ENCODE data around the gene RGSL1. TPM values are rescaled to one million over a fixed set of nuclear protein-coding genes. Genes with fewer than 3 reads are reported as not detected.
A peak's percentile ranks its signal among the peaks of the same experiment; 100 is the strongest.

The RGSL1 gene
- total RNA-seq, 2 donors from 2014 or later, result not detected

GRCh38 chr1:182564406-182565004 is 114.6 kb downstream of the RGSL1 start:
- Mint-ChIP-seq H3K4me1 (ENCODE audit: low read depth) (no peaks in the 10 kb centered on the region), H3K36me3 (ENCODE audit: insufficient read depth in 2 of 2) (no peaks in the 10 kb centered on the region), H3K27ac (no peak overlapping the region), H3K4me3 (no peak overlapping the region), H3K9me3 (no peaks in the 10 kb centered on the region), H3K27me3 (ENCODE audit: low read depth) (no peaks in the 10 kb centered on the region)
- DNase-seq (no peak), ATAC-seq (replicated peaks in 1 of 2) (no peak)

- ATAC-seq (replicated peaks in 1 of 2) (no peak), DNase-seq (no peak)
- no peaks in the 10 kb centered on the region for H3K27me3 Mint-ChIP-seq (ENCODE audit: low read depth)
- H3K36me3 Mint-ChIP-seq (ENCODE audit: insufficient read depth in 2 of 2), result no peaks in the 10 kb centered on the region
- H3K9me3 Mint-ChIP-seq, result no peaks in the 10 kb centered on the region
- H3K4me3 Mint-ChIP-seq, result no peak overlapping the region
- H3K27ac Mint-ChIP-seq, result no peak overlapping the region
- H3K4me1 Mint-ChIP-seq (ENCODE audit: low read depth), result no peaks in the 10 kb centered on the region
Measured at GRCh38 chr1:182565537-182565936, 115.6 kb downstream of the RGSL1 start.

- Mint-ChIP-seq H3K27ac (no peak overlapping the region), H3K4me3 (no peak overlapping the region), H3K9me3 (no peaks in the 10 kb centered on the region), H3K4me1 (ENCODE audit: low read depth) (no peaks in the 10 kb centered on the region), H3K36me3 (ENCODE audit: insufficient read depth in 2 of 2) (no peaks in the 10 kb centered on the region), H3K27me3 (ENCODE audit: low read depth) (no peaks in the 10 kb centered on the region)
- ATAC-seq (replicated peaks in 1 of 2) (no peak), DNase-seq (no peak)
Measured at GRCh38 chr1:182567629-182568028, 117.7 kb downstream of the RGSL1 start.

- H3K36me3 Mint-ChIP-seq (ENCODE audit: insufficient read depth in 2 of 2), result no peaks in the 10 kb centered on the region
- no peaks in the 10 kb centered on the region for H3K27me3 Mint-ChIP-seq (ENCODE audit: low read depth)
Measured at GRCh38 chr1:182568647-182569284, 118.8 kb downstream of the RGSL1 start.

GRCh38 chr1:182569939-182570610 is 120.1 kb downstream of the RGSL1 start:
- H3K4me3 Mint-ChIP-seq, result no peak overlapping the region
- H3K9me3 Mint-ChIP-seq, result no peaks in the 10 kb centered on the region
- DNase-seq (no peak), ATAC-seq (replicated peaks in 1 of 2) (no peak)
- no peaks in the 10 kb centered on the region for H3K4me1 Mint-ChIP-seq (ENCODE audit: low read depth)
- H3K36me3 Mint-ChIP-seq (ENCODE audit: insufficient read depth in 2 of 2), result no peaks in the 10 kb centered on the region
- H3K27ac Mint-ChIP-seq, result no peak overlapping the region
- H3K27me3 Mint-ChIP-seq (ENCODE audit: low read depth), result no peaks in the 10 kb centered on the region

More at GRCh38 chr1:182568647-182569284, 118.8 kb downstream of the RGSL1 start:
- ATAC-seq (replicated peaks in 1 of 2), result no peak
- Mint-ChIP-seq H3K4me3 (no peak overlapping the region), H3K9me3 (no peaks in the 10 kb centered on the region), H3K27ac (no peak overlapping the region), H3K4me1 (ENCODE audit: low read depth) (no peaks in the 10 kb centered on the region)
- DNase-seq, result no peak

GRCh38 chr1:182570611-182570970 is 120.6 kb downstream of the RGSL1 start:
- H3K36me3 Mint-ChIP-seq (ENCODE audit: insufficient read depth in 2 of 2), result no peaks in the 10 kb centered on the region
- DNase-seq (no peak), ATAC-seq (replicated peaks in 1 of 2) (no peak)
- no peaks in the 10 kb centered on the region for H3K4me1 Mint-ChIP-seq (ENCODE audit: low read depth)
- H3K9me3 Mint-ChIP-seq, result no peaks in the 10 kb centered on the region
- H3K27ac Mint-ChIP-seq, result no peak overlapping the region
- no peak overlapping the region for H3K4me3 Mint-ChIP-seq
- H3K27me3 Mint-ChIP-seq (ENCODE audit: low read depth), result no peaks in the 10 kb centered on the region

GRCh38 chr1:182574156-182574555 is 124.2 kb downstream of the RGSL1 start:
- H3K36me3 Mint-ChIP-seq (ENCODE audit: insufficient read depth in 2 of 2), result peaks cover under 1 to 3% of the 10 kb centered on the region in 2 donors
- no peak for ATAC-seq (replicated peaks in 1 of 2)
- peaks cover 4% of the 10 kb centered on the region for H3K4me1 Mint-ChIP-seq (ENCODE audit: low read depth)
- no peak overlapping the region for H3K4me3 Mint-ChIP-seq
- H3K9me3 Mint-ChIP-seq, result no peaks in the 10 kb centered on the region
- no peak overlapping the region for H3K27ac Mint-ChIP-seq
- no peak for DNase-seq
- H3K27me3 Mint-ChIP-seq (ENCODE audit: low read depth), result no peaks in the 10 kb centered on the region

- H3K4me1 Mint-ChIP-seq (ENCODE audit: low read depth), result peaks cover 7% of the 10 kb centered on the region
- ATAC-seq (replicated peaks in 1 of 2) (no peak), DNase-seq (no peak)
- H3K9me3 Mint-ChIP-seq, result no peaks in the 10 kb centered on the region
- peaks cover 7 to 8% of the 10 kb centered on the region in 2 donors for H3K36me3 Mint-ChIP-seq (ENCODE audit: insufficient read depth in 2 of 2)
- H3K27me3 Mint-ChIP-seq (ENCODE audit: low read depth), result no peaks in the 10 kb centered on the region
- no peak overlapping the region for H3K4me3 Mint-ChIP-seq
- no peak overlapping the region for H3K27ac Mint-ChIP-seq
Measured at GRCh38 chr1:182575540-182576149, 125.7 kb downstream of the RGSL1 start.

GRCh38 chr1:182580736-182581135 is 130.8 kb downstream of the RGSL1 start:
- no peaks in the 10 kb centered on the region for H3K9me3 Mint-ChIP-seq
- DNase-seq (no peak), ATAC-seq (replicated peaks in 1 of 2) (no peak)
- H3K4me1 Mint-ChIP-seq (ENCODE audit: low read depth), result peaks cover 39% of the 10 kb centered on the region
- H3K27ac Mint-ChIP-seq, result no peak overlapping the region
- no peak overlapping the region for H3K4me3 Mint-ChIP-seq
- H3K36me3 Mint-ChIP-seq (ENCODE audit: insufficient read depth in 2 of 2), result peaks cover 7 to 8% of the 10 kb centered on the region in 2 donors
- no peaks in the 10 kb centered on the region for H3K27me3 Mint-ChIP-seq (ENCODE audit: low read depth)

- DNase-seq (no peak), ATAC-seq (replicated peaks in 1 of 2) (no peak)
- Mint-ChIP-seq H3K27ac (no peak overlapping the region), H3K4me1 (ENCODE audit: low read depth) (peaks cover 67% of the 10 kb centered on the region), H3K9me3 (no peaks in the 10 kb centered on the region), H3K27me3 (ENCODE audit: low read depth) (no peaks in the 10 kb centered on the region), H3K36me3 (ENCODE audit: insufficient read depth in 2 of 2) (peaks cover 2 to 4% of the 10 kb centered on the region in 2 donors), H3K4me3 (peak overlapping the region in 1 of 2 donors; percentile 7)
Measured at GRCh38 chr1:182584746-182585145, 134.8 kb downstream of the RGSL1 start.

GRCh38 chr1:182586380-182586779 is 136.4 kb downstream of the RGSL1 start:
- H3K4me1 Mint-ChIP-seq (ENCODE audit: low read depth), result peaks cover 65% of the 10 kb centered on the region
- DNase-seq, result no peak
- no peaks in the 10 kb centered on the region for H3K9me3 Mint-ChIP-seq
- H3K27me3 Mint-ChIP-seq (ENCODE audit: low read depth), result no peaks in the 10 kb centered on the region
- H3K36me3 Mint-ChIP-seq (ENCODE audit: insufficient read depth in 2 of 2), result no peaks in the 10 kb centered on the region
- no peak overlapping the region for H3K4me3 Mint-ChIP-seq
- H3K27ac Mint-ChIP-seq, result no peak overlapping the region
- no peak for ATAC-seq (replicated peaks in 1 of 2)

- Mint-ChIP-seq H3K36me3 (ENCODE audit: insufficient read depth in 2 of 2) (no peaks in the 10 kb centered on the region), H3K4me1 (ENCODE audit: low read depth) (peaks cover 65% of the 10 kb centered on the region), H3K4me3 (no peak overlapping the region)
Measured at GRCh38 chr1:182587093-182587492, 137.1 kb downstream of the RGSL1 start.

More at GRCh38 chr1:182587093-182587492, 137.1 kb downstream of the RGSL1 start:
- Mint-ChIP-seq H3K9me3 (no peaks in the 10 kb centered on the region), H3K27me3 (ENCODE audit: low read depth) (no peaks in the 10 kb centered on the region), H3K27ac (no peak overlapping the region)
- ATAC-seq (replicated peaks in 1 of 2) (no peak), DNase-seq (no peak)
